B cell (primary cell): ENCODE results near the gene LYZ. TPM values are rescaled to one million over a fixed set of nuclear protein-coding genes. Genes with fewer than 3 reads are reported as not detected.

Source experiments
- ATAC-seq: fragments of 200-7000 bp; cut with Tn5 transposase; one replicate; pipeline ENCODE4 v1.10.0; 2021; ENCODE audit warnings: low read depth, mild to moderate bottlenecking, moderate number of reproducible peaks, moderate library complexity
- CTCF ChIA-PET: fragments of 350-600 bp; sonication (Branson Sonifier 250); formaldehyde crosslinking; loops from one replicate; lab custom pipeline; 2021; ENCODE audit warnings: antibody characterized with exemption, inconsistent platforms; lab: Charles Lee
- POLR2A ChIA-PET: fragments of 350-600 bp; sonication (Branson Sonifier 250); formaldehyde crosslinking; loops from one replicate; lab custom pipeline; 2021; ENCODE audit warnings: antibody characterized with exemption; lab: Charles Lee
- DNase-seq: peaks from one replicate; pipeline ENCODE4 v3.0.0; 2013
- H2AFZ ChIP-seq: 2 replicates; pipeline ENCODE4 v1.6.1; 2012; ENCODE audit warnings: mild to moderate bottlenecking, low read depth, low read length; ENCODE audit not compliant: insufficient read depth, poor library complexity, severe bottlenecking
- H3K27ac ChIP-seq, 2 donors: 1 replicate in 1 of 2; 2 replicates in 1 of 2; pipeline ENCODE4 v1.5.1; 2012 to 2013; ENCODE audit warnings: low read length in 2 of 2, mild to moderate bottlenecking in 2 of 2, moderate library complexity in 1 of 2
- H3K27me3 ChIP-seq, 4 experiments: fragments of 200-600 bp in 1 of 4; sonication (generic) in 1 of 4; replicated peaks in 1 of 4; 1 replicate in 2 of 4; 2 replicates in 2 of 4; pipeline versions ENCODE4 v1.6.1 to v1.7.0; 2013 to 2016; ENCODE audit warnings: low read length in 3 of 4, mild to moderate bottlenecking in 2 of 4, mixed read lengths in 1 of 4, moderate library complexity in 1 of 4; ENCODE audit not compliant: insufficient read depth in 4 of 4, control insufficient read depth in 3 of 4; ENCODE audit errors: control extremely low read depth in 1 of 4
- H3K36me3 ChIP-seq, 2 experiments: replicated peaks in 1 of 2; 1 replicate in 1 of 2; 2 replicates in 1 of 2; pipeline versions ENCODE4 v1.6.1 to v1.7.1; 2013; ENCODE audit warnings: low read length in 1 of 2; ENCODE audit not compliant: insufficient read depth in 2 of 2, control insufficient read depth in 1 of 2; ENCODE audit errors: control extremely low read depth in 1 of 2, extremely low read depth in 1 of 2
- H3K4me1 ChIP-seq, 2 donors: fragments of 200-600 bp in 1 of 2; sonication (generic) in 1 of 2; 1 replicate in 1 of 2; 2 replicates in 1 of 2; pipeline versions ENCODE4 v1.5.1 to v1.6.1; 2013 to 2017; ENCODE audit warnings: low read length in 2 of 2; ENCODE audit not compliant: control insufficient read depth in 2 of 2, insufficient read depth in 2 of 2
- H3K4me2 ChIP-seq: replicated peaks from 2 replicates; pipeline ENCODE3; 2012; ENCODE audit warnings: mild to moderate bottlenecking, low read depth, low read length; ENCODE audit not compliant: poor library complexity, severe bottlenecking
- H3K4me3 ChIP-seq, 5 experiments: fragments of 200-600 bp in 1 of 5; sonication (generic) in 1 of 5; 1 replicate in 3 of 5; 2 replicates in 2 of 5; pipeline versions ENCODE4 v1.5.1 to v1.7.0; 2011 to 2016; ENCODE audit warnings: low read length in 4 of 5, mild to moderate bottlenecking in 4 of 5, low read depth in 2 of 5, control low read depth in 1 of 5, moderate library complexity in 1 of 5; ENCODE audit not compliant: insufficient read depth in 1 of 5; ENCODE audit errors: control extremely low read depth in 1 of 5, extremely low read depth in 1 of 5
- H3K79me2 ChIP-seq: fragments of 200-600 bp; sonication (generic); one replicate; pipeline ENCODE4 v1.6.0; 2016; ENCODE audit warnings: low read length; ENCODE audit not compliant: control insufficient read depth, insufficient read depth
- H3K9ac ChIP-seq: fragments of 200-600 bp; sonication (generic); 2 replicates; pipeline ENCODE4 v1.6.1; 2017; ENCODE audit warnings: mild to moderate bottlenecking, low read length, moderate library complexity
- H3K9me3 ChIP-seq, 3 donors: one replicate each; pipeline versions ENCODE4 v1.6.1 to v1.7.1; 2013; ENCODE audit warnings: low read length in 2 of 3; ENCODE audit not compliant: control insufficient read depth in 2 of 3, insufficient read depth in 1 of 3; ENCODE audit errors: control extremely low read depth in 1 of 3
- H4K20me1 ChIP-seq: 2 replicates; pipeline ENCODE4 v1.6.0; 2012; ENCODE audit warnings: mild to moderate bottlenecking, low read length; ENCODE audit not compliant: insufficient read depth, control insufficient read depth, poor library complexity, severe bottlenecking
- H3K27ac Mint-ChIP-seq: one replicate; pipeline ENCODE4 v1.8.0; 2021; ENCODE audit warnings: mixed read lengths
- H3K27me3 Mint-ChIP-seq: one replicate; pipeline ENCODE4 v1.8.0; 2021; ENCODE audit warnings: mixed read lengths
- H3K4me1 Mint-ChIP-seq: one replicate; pipeline ENCODE4 v1.8.0; 2021; ENCODE audit warnings: mixed read lengths
- H3K4me3 Mint-ChIP-seq: one replicate; pipeline ENCODE4 v1.8.0; 2021; ENCODE audit warnings: mixed read lengths
- H3K9me3 Mint-ChIP-seq: one replicate; pipeline ENCODE4 v1.8.0; 2022; ENCODE audit warnings: mixed read lengths; ENCODE audit not compliant: insufficient read depth
- CTCF ChIP-seq: fragments of 200-600 bp; IDR thresholded peaks from one replicate; pipeline ENCODE4 v1.8.0; 2022; ENCODE audit warnings: antibody characterized with exemption, mild to moderate bottlenecking
- EZH2 ChIP-seq: IDR thresholded peaks from 2 replicates; pipeline ENCODE4 v1.6.1; 2012; ENCODE audit warnings: borderline replicate concordance, low read depth, mild to moderate bottlenecking, moderate library complexity, low read length; ENCODE audit not compliant: insufficient read depth, poor library complexity, severe bottlenecking
- WGBS: methylation state at CpG from one replicate; pipeline ENCODE4 v1.1.5; 2013; ENCODE audit warnings: missing lambda C conversion rate; ENCODE audit not compliant: insufficient coverage; 5-methylcytosine and 5-hydroxymethylcytosine counted together
- intact Hi-C: fragments of 100-400 bp; cut with micrococcal nuclease; formaldehyde crosslinking; loops from one replicate; pipeline ENCODE4 v1.10.0; 2022
- polyA plus RNA-seq: library from polyadenylated mRNA; depleted of rRNA; stranded (reverse); fragments of >200 nt; gene quantifications from 2 replicates; pipeline ENCODE4 v1.2.3, GENCODE V29; 2012
- total RNA-seq, 2 donors: library from RNA; stranded (reverse); fragments of 120-200 nt in 1 of 2; gene quantifications; 1 replicate in 1 of 2; 2 replicates in 1 of 2; pipeline versions ENCODE4 v1.2.3 to v1.2.4, GENCODE V29; 2013 to 2022

Gene LYZ
- total and polyA plus RNA-seq, 2 donors (not counting 1 experiment from before 2014, with no cell fraction given), result 8.5 to 22.7 TPM

- intact Hi-C loops, result no loop called here
- no peak overlapping the region for H3K27ac Mint-ChIP-seq
- 80% methylated on average over 1 of the region's 3 CpGs for WGBS
- H3K27ac ChIP-seq, result no peak overlapping the region
- ChIA-PET POLR2A (no interaction called here), CTCF (interaction anchor here (1.5 to 2.7 kb wide), 3 partner anchors 185 to 255 kb away, joined by 5 to 15 read pairs (median 5); no protein-coding TSS in a partner anchor)
- H3K4me3 ChIP-seq, result no peak overlapping the region
- no peak overlapping the region for H3K9ac ChIP-seq
- peaks cover 3% of the 10 kb centered on the region for H3K79me2 ChIP-seq
- DNase-seq (no peak), ATAC-seq (no peak)
- TF ChIP-seq CTCF, result no peak
- TF ChIP-seq EZH2, result no peak
- no peak overlapping the region for H2AFZ ChIP-seq
- no peaks in the 10 kb centered on the region for H3K9me3 Mint-ChIP-seq
- H3K4me1 Mint-ChIP-seq, result no peaks in the 10 kb centered on the region
- H3K36me3 ChIP-seq, result peaks cover 5 to 6% of the 10 kb centered on the region in 2 experiments
- no peak overlapping the region for H3K4me2 ChIP-seq
- H3K27me3 ChIP-seq, result no peaks in the 10 kb centered on the region
- H3K9me3 ChIP-seq, result no peaks in the 10 kb centered on the region
- H3K4me1 ChIP-seq, result no peaks in the 10 kb centered on the region
- no peaks in the 10 kb centered on the region for H3K27me3 Mint-ChIP-seq
- no peaks in the 10 kb centered on the region for H4K20me1 ChIP-seq
- no peak overlapping the region for H3K4me3 Mint-ChIP-seq
Observed at GRCh38 chr12:69385038-69385437, 36.9 kb downstream of the LYZ start.

- POLR2A ChIA-PET, result no interaction called here
Observed at GRCh38 chr12:69386921-69387320, 38.7 kb downstream of the LYZ start.

More at GRCh38 chr12:69386921-69387320, 38.7 kb downstream of the LYZ start:
- no peaks in the 10 kb centered on the region for H4K20me1 ChIP-seq
- no peaks in the 10 kb centered on the region for H3K9me3 ChIP-seq
- TF ChIP-seq CTCF, result no peak
- TF ChIP-seq EZH2, result no peak
- H3K9me3 Mint-ChIP-seq, result no peaks in the 10 kb centered on the region
- no peaks in the 10 kb centered on the region for H3K4me1 ChIP-seq
- H3K27ac ChIP-seq, result no peak overlapping the region
- H3K4me2 ChIP-seq, result no peak overlapping the region
- no peaks in the 10 kb centered on the region for H3K27me3 Mint-ChIP-seq
- no peak overlapping the region for H3K4me3 ChIP-seq
- no peak for ATAC-seq
- H3K79me2 ChIP-seq, result peaks cover 3% of the 10 kb centered on the region
- no peaks in the 10 kb centered on the region for H3K27me3 ChIP-seq
- CTCF ChIA-PET, result interaction anchor here (0.6 kb wide), 1 partner anchor 611 kb away, joined by 5 read pairs; no protein-coding TSS in a partner anchor
- H3K4me3 Mint-ChIP-seq, result no peak overlapping the region
- no peaks in the 10 kb centered on the region for H3K4me1 Mint-ChIP-seq
- intact Hi-C loops, result no loop called here
- H3K36me3 ChIP-seq, result peaks cover 7 to 14% of the 10 kb centered on the region in 2 experiments
- no peak overlapping the region for H3K27ac Mint-ChIP-seq
- no peak overlapping the region for H3K9ac ChIP-seq
- no peak for DNase-seq
- WGBS, result no CpG with 5 or more reads among the region's 2 CpGs
- no peak overlapping the region for H2AFZ ChIP-seq
